WTC11 (cell line): Measurements from ENCODE around the gene PICALM. TPM values are rescaled to one million over a fixed set of nuclear protein-coding genes. Genes with fewer than 3 reads are reported as not detected.

Source experiments
- ATAC-seq: fragments of 200-7000 bp; cut with Tn5 transposase; 2 replicates; pipeline ENCODE4 v1.10.0; 2021; ENCODE audit warnings: mild to moderate bottlenecking, moderate library complexity
- CTCF ChIA-PET: fragments of 300-600 bp; sonication (Branson Sonifier 250); formaldehyde crosslinking; loops from one replicate; lab custom pipeline; 2021; ENCODE audit warnings: antibody characterized with exemption; lab: Charles Lee
- POLR2A ChIA-PET: fragments of 350-600 bp; sonication (Branson Sonifier 250); formaldehyde crosslinking; loops from one replicate; lab custom pipeline; 2021; ENCODE audit warnings: antibody characterized with exemption; lab: Charles Lee
- DNase-seq: peaks from one replicate; pipeline ENCODE4 v3.0.0; 2021; ENCODE audit warnings: low spot score
- H3K27ac Mint-ChIP-seq: 2 replicates; pipeline ENCODE4 v1.8.0; 2021; ENCODE audit warnings: mixed read lengths
- H3K27me3 Mint-ChIP-seq: 2 replicates; pipeline ENCODE4 v1.8.0; 2021; ENCODE audit warnings: low read depth, mild to moderate bottlenecking, moderate library complexity, mixed read lengths
- H3K36me3 Mint-ChIP-seq: 2 replicates; pipeline ENCODE4 v1.8.0; 2021; ENCODE audit warnings: mixed read lengths
- H3K4me1 Mint-ChIP-seq: 2 replicates; pipeline ENCODE4 v1.8.0; 2022; ENCODE audit warnings: mixed read lengths
- H3K4me3 Mint-ChIP-seq: 2 replicates; pipeline ENCODE4 v1.8.0; 2021; ENCODE audit warnings: mild to moderate bottlenecking, moderate library complexity, mixed read lengths
- H3K9me3 Mint-ChIP-seq: 2 replicates; pipeline ENCODE4 v1.8.0; 2021; ENCODE audit warnings: mixed read lengths
- ATF2 ChIP-seq: sonication (generic); formaldehyde crosslinking; IDR thresholded peaks from 2 replicates; pipeline ENCODE4 v1.8.1; 2022; ENCODE audit warnings: low read depth, missing genetic modification reagents, borderline replicate concordance
- CBFB ChIP-seq: sonication (generic); formaldehyde crosslinking; IDR thresholded peaks from 2 replicates; pipeline ENCODE4 v1.8.1; 2022; ENCODE audit warnings: mild to moderate bottlenecking, low read depth, missing genetic modification reagents
- E2F1 ChIP-seq: sonication (generic); formaldehyde crosslinking; IDR thresholded peaks from 2 replicates; pipeline ENCODE4 v1.8.0; 2022; ENCODE audit warnings: mild to moderate bottlenecking, missing genetic modification reagents
- ESRRA ChIP-seq: sonication (generic); formaldehyde crosslinking; IDR thresholded peaks from 2 replicates; pipeline ENCODE4 v1.8.1; 2022; ENCODE audit warnings: mild to moderate bottlenecking, missing genetic modification reagents, borderline replicate concordance
- GRHL2 ChIP-seq: fragments of 250-450 bp; sonication (Bioruptor Pico); IDR thresholded peaks from 2 replicates; pipeline ENCODE4 v1.8.0; 2022; ENCODE audit warnings: mild to moderate bottlenecking, moderate library complexity; ENCODE audit not compliant: insufficient replicate concordance, severe bottlenecking
- MAX ChIP-seq: sonication (generic); formaldehyde crosslinking; IDR thresholded peaks from 2 replicates; pipeline ENCODE4 v1.8.0; 2022; ENCODE audit warnings: mild to moderate bottlenecking, missing genetic modification reagents
- NFE2L1 ChIP-seq: sonication (generic); formaldehyde crosslinking; IDR thresholded peaks from 2 replicates; pipeline ENCODE4 v1.8.1; 2023; ENCODE audit warnings: missing genetic modification reagents
- NFYB ChIP-seq: sonication (generic); formaldehyde crosslinking; conservative IDR thresholded peaks from 2 replicates; pipeline ENCODE4 v1.8.0; 2022; ENCODE audit warnings: low read depth, missing genetic modification reagents
- NR2C2 ChIP-seq: sonication (generic); formaldehyde crosslinking; IDR thresholded peaks from 2 replicates; pipeline ENCODE4 v1.8.0; 2022; ENCODE audit warnings: mild to moderate bottlenecking, missing genetic modification reagents
- PRDM15 ChIP-seq: sonication (generic); formaldehyde crosslinking; IDR thresholded peaks from 2 replicates; pipeline ENCODE4 v1.8.0; 2022; ENCODE audit warnings: missing genetic modification reagents
- PREB ChIP-seq: sonication (generic); formaldehyde crosslinking; IDR thresholded peaks from 2 replicates; pipeline ENCODE4 v1.8.1; 2022; ENCODE audit warnings: mild to moderate bottlenecking, missing genetic modification reagents, moderate library complexity, borderline replicate concordance
- SOX15 ChIP-seq: fragments of 250-450 bp; sonication (Bioruptor Pico); IDR thresholded peaks from 2 replicates; pipeline ENCODE4 v1.9.0; 2021; ENCODE audit warnings: mild to moderate bottlenecking
- SP1 ChIP-seq: sonication (generic); formaldehyde crosslinking; conservative IDR thresholded peaks from 2 replicates; pipeline ENCODE4 v1.8.1; 2022; ENCODE audit warnings: missing genetic modification reagents
- USF2 ChIP-seq: sonication (generic); formaldehyde crosslinking; IDR thresholded peaks from 2 replicates; pipeline ENCODE4 v1.8.1; 2023; ENCODE audit warnings: mild to moderate bottlenecking, missing genetic modification reagents, moderate library complexity
- ZBTB21 ChIP-seq: sonication (generic); formaldehyde crosslinking; IDR thresholded peaks from 2 replicates; pipeline ENCODE4 v1.8.1; 2023; ENCODE audit warnings: mild to moderate bottlenecking, missing genetic modification reagents, borderline replicate concordance
- ZNF219 ChIP-seq: sonication (generic); formaldehyde crosslinking; IDR thresholded peaks from 2 replicates; pipeline ENCODE4 v1.8.0; 2023; ENCODE audit warnings: missing genetic modification reagents, mild to moderate bottlenecking, borderline replicate concordance
- ZNF263 ChIP-seq: sonication (generic); formaldehyde crosslinking; IDR thresholded peaks from 2 replicates; pipeline ENCODE4 v1.8.1; 2022; ENCODE audit warnings: low read depth, mild to moderate bottlenecking, moderate library complexity, missing genetic modification reagents
- ZNF425 ChIP-seq: fragments of 250-450 bp; sonication (Bioruptor Pico); conservative IDR thresholded peaks from 2 replicates; pipeline ENCODE4 v1.9.0; 2021; ENCODE audit warnings: mild to moderate bottlenecking
- total RNA-seq: library from RNA; stranded (reverse); gene quantifications from 3 replicates; pipeline ENCODE4 v1.2.3, GENCODE V29; 2021

Gene PICALM
- total RNA-seq, 1 experiment from 2014 or later: 69.9 TPM

- H3K4me3 Mint-ChIP-seq: no peak overlapping the region
- ChIA-PET CTCF (no interaction called here), POLR2A (no interaction called here)
- H3K36me3 Mint-ChIP-seq: no peaks in the 10 kb centered on the region
- no peaks in the 10 kb centered on the region for H3K4me1 Mint-ChIP-seq
- DNase-seq (no peak), ATAC-seq (no peak)
- H3K27ac Mint-ChIP-seq: no peak overlapping the region
- H3K27me3 Mint-ChIP-seq: peaks cover 3% of the 10 kb centered on the region; the same call in 1 of the 2 replicates
- no peaks in the 10 kb centered on the region for H3K9me3 Mint-ChIP-seq
- TF ChIP-seq ZNF263 (CRISPR knock-in tag): no peak
- no peak for TF ChIP-seq GRHL2 (CRISPR knock-in tag)
- TF ChIP-seq ZNF425 (CRISPR knock-in tag): no peak
- no peak for TF ChIP-seq ATF2 (CRISPR knock-in tag)
Observed at GRCh38 chr11:86081455-86081854, 12.6 kb upstream of the PICALM start.

GRCh38 chr11:86079421-86079820, 10.5 kb upstream of the PICALM start:
- DNase-seq (no peak), ATAC-seq (no peak)
- Mint-ChIP-seq H3K36me3 (no peaks in the 10 kb centered on the region), H3K27me3 (peaks cover 6% of the 10 kb centered on the region; the same call in 1 of the 2 replicates), H3K27ac (no peak overlapping the region), H3K9me3 (no peaks in the 10 kb centered on the region), H3K4me3 (no peak overlapping the region), H3K4me1 (no peaks in the 10 kb centered on the region)
- CTCF ChIA-PET: no interaction called here
- POLR2A ChIA-PET: no interaction called here
- TF ChIP-seq E2F1 (CRISPR knock-in tag) (no peak), ESRRA (no peak), USF2 (no peak), PRDM15 (CRISPR knock-in tag) (no peak), ZNF219 (no peak), NFYB (CRISPR knock-in tag) (no peak), NFE2L1 (CRISPR knock-in tag) (no peak)

- H3K36me3 Mint-ChIP-seq: no peaks in the 10 kb centered on the region
- POLR2A ChIA-PET: no interaction called here
- ATAC-seq (no peak), DNase-seq (no peak)
- H3K27me3 Mint-ChIP-seq: peaks cover 6% of the 10 kb centered on the region; the same call in 1 of the 2 replicates
- CTCF ChIA-PET: no interaction called here
- TF ChIP-seq MAX (CRISPR knock-in tag): no peak
- TF ChIP-seq SP1 (CRISPR knock-in tag): no peak
- no peak for TF ChIP-seq E2F1 (CRISPR knock-in tag)
- no peak for TF ChIP-seq ZBTB21 (CRISPR knock-in tag)
- TF ChIP-seq CBFB: no peak
- TF ChIP-seq NR2C2: no peak
- no peak for TF ChIP-seq PREB (CRISPR knock-in tag)
- no peak for TF ChIP-seq SOX15 (CRISPR knock-in tag)
- no peak overlapping the region for H3K4me3 Mint-ChIP-seq
- peaks cover 12% of the 10 kb centered on the region for H3K4me1 Mint-ChIP-seq
- no peak overlapping the region for H3K27ac Mint-ChIP-seq
- no peaks in the 10 kb centered on the region for H3K9me3 Mint-ChIP-seq
Observed at GRCh38 chr11:86073948-86074347, 5.1 kb upstream of the PICALM start.
